NCI-H128 (cell line): ENCODE results near the gene PNPLA3.
A peak's percentile ranks its signal among the peaks of the same experiment; 100 is the strongest.

ENCODE experiments used
- DNase-seq: peaks from one replicate; lab custom pipeline; 2025; ENCODE audit not compliant: unreplicated experiment; lab: John Stamatoyannopoulos, UW

Gene PNPLA3

DNA sequence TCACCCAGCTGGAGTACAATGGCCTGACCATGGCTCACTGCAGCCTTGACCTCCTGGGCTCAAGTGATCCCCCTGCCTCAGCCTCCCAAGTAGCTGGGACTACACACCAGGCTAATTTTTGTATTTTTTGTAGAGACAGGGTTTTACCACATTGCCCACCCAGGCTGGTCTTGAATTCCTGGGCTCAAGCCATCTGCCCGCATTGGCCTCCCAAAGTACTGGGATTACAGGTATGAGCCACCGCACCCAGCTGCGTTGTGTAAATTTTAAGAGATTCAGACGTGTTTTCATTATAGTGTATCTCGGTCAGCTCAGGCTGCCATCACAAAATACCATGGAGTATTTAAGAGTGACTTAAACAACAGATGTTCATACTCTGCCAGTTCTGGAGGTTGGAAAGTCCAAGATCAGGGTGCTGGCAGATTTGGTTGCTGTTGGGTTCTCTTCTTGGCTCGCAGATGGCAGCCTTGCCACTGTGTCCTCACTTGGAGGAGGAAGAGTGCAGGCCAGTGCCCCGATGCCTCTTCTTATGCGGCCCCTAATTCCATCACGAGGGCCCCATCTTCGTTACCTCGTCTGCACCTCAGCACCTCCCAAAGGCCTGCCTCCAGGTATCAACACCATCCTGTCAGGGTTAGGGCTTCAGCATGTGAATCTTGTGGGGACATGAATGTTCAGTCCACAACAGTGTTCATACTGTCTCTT lies 67.9 kb downstream of the PNPLA3 start:
- DNase-seq, result no peak

GRCh38 chr22:43992331-43992821 lies 68.8 kb downstream of the PNPLA3 start:
- DNase-seq, result no peak

DNA sequence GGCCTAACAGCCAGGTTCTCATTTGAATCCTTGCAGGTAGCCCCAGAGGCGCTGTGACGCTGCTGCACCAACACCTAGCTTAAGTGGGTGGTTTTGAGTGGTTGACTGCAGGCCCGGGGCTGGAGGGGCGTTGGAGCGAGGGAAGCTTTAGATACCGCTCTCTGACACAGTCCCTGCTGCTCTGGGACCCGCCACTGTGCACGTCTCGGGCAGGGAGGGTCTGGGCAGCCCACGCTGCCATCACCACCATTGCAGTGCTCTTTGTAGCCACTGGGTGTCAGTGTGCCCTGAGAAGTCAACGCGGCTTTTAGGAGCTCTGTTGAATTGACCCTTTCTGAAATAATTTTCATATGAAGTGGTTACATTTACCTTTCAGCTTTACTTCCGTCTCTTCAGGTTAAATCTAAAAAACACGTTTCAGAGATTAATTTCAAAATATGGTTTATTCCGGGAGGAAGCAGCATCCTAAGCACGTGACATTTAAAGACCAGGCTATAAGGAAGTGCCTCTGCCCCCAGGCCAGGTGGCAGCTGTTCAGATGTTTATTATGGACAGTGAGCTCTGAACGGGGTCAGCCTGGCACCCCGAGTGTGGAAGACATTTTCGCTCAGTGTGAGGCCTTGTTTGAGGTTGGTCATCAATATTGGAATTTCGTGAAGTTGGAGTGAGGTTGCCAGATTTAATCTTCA lies 69.6 kb downstream of the PNPLA3 start:
- peak; percentile 12 for DNase-seq

- DNase-seq, result no peak
Measured at GRCh38 chr22:43994006-43994405, 70.4 kb downstream of the PNPLA3 start.

GRCh38 chr22:43994416-43994815 lies 70.8 kb downstream of the PNPLA3 start:
- DNase-seq, result no peak

- no peak for DNase-seq
Measured at GRCh38 chr22:43995057-43995685, 71.6 kb downstream of the PNPLA3 start.

DNA sequence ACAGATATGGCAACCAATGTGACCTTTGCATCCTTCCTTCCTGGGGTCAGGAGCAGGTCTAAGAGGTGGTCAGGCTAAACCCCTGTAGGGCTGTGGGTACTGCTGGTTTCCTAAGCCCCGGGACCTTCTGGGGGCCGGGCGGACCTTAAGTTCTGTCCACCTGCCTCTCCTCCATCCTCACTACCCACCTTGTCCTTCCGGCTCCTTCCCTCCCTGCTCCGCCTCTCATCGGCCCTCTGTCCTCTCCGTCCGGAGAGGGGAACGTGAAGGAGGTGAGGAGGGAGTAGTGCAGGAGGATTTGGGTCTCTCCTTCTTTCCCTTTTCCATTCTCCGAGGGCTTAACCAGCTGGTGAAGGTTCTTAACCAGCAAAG lies 72.2 kb downstream of the PNPLA3 start:
- no peak for DNase-seq

DNA sequence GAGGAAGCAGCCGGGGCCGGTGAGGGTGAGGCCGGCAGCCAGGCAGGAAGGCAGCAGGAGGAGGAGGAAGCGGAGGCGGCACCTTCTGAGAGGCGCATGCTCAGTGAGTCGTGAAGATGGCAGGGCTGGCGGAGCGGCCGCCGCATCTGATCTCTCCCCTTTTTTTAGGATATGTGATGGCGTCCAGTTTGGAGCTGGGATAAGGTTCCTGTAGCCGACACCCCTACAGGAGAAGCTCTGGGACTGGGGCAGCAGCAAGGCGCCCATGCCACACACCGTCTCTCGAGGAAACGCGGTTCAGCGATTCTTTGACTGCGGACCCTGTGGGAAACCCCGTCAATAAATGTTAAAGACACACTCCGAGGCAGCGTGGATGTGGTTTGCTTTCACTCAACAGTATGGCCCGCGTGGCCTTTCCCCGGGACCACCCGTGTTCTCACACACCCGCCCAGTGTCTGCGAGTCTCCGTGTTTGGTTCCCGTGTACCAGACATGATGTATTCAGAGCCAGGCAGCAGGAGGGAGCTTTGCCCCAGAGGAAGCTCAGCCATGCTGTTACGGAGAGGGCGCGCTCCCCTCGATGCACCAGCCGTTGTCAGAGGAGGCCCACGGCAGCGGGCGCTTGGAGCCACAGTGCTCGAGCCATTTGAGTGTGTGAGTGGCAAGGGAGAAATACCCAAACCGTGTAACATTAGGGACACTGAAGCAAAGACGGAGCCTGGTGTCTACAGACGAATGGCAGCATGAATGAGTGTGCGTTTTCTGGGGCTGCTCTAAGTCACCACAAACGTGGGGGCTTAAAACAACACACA lies 72.8 kb downstream of the PNPLA3 start:
- DNase-seq, result no peak

- no peak for DNase-seq
Measured at GRCh38 chr22:43996981-43997265, 73.3 kb downstream of the PNPLA3 start.
